H1 (cell line): ENCODE measurements around the gene HBQ1. TPM values are rescaled to one million over a fixed set of nuclear protein-coding genes. Genes with fewer than 3 reads are reported as not detected.

Source experiments
- CTCF ChIA-PET: fragments of 300-600 bp; sonication (Branson Sonifier 250); formaldehyde crosslinking; loops from one replicate; lab custom pipeline; 2021; ENCODE audit not compliant: partially characterized antibody; lab: Charles Lee
- POLR2A ChIA-PET: fragments of 300-600 bp; sonication (Branson Sonifier 250); formaldehyde crosslinking; loops from one replicate; lab custom pipeline; 2021; ENCODE audit warnings: inconsistent platforms; ENCODE audit not compliant: partially characterized antibody; lab: Charles Lee
- DNase-seq, 2 experiments: peaks; one replicate each; pipeline versions ENCODE4 v3.0.0 to v3.0.0-alpha.2; 2010 to 2022; ENCODE audit warnings: low spot score in 2 of 2, low read depth in 1 of 2, mixed read lengths in 1 of 2
- FAIRE-seq: peaks from 2 replicates; lab custom pipeline; 2011; peaks lifted over from hg19 to GRCh38; lab: Jason Lieb, UNC
- H2AFZ ChIP-seq: 2 replicates; pipeline ENCODE4 v1.8.1; 2012; ENCODE audit warnings: low read length, inconsistent platforms
- H2AK5ac ChIP-seq: 2 replicates; pipeline ENCODE4 v1.6.1; 2013; ENCODE audit warnings: low read depth, low read length
- H2BK120ac ChIP-seq: replicated peaks from 2 replicates; pipeline ENCODE3; 2013; ENCODE audit warnings: low read depth, low read length, inconsistent platforms
- H2BK12ac ChIP-seq: 2 replicates; pipeline ENCODE4 v1.6.1; 2013; ENCODE audit warnings: low read depth, low read length
- H2BK15ac ChIP-seq: 2 replicates; pipeline ENCODE4 v1.6.1; 2013; ENCODE audit warnings: low read length
- H2BK20ac ChIP-seq: 2 replicates; pipeline ENCODE4 v1.6.1; 2013; ENCODE audit warnings: low read length
- H2BK5ac ChIP-seq: 2 replicates; pipeline ENCODE4 v1.6.1; 2013; ENCODE audit warnings: low read depth, low read length
- H3K14ac ChIP-seq: 2 replicates; pipeline ENCODE4 v1.6.1; 2013; ENCODE audit warnings: inconsistent platforms; ENCODE audit not compliant: insufficient read length
- H3K18ac ChIP-seq: 2 replicates; pipeline ENCODE4 v1.6.1; 2013; ENCODE audit warnings: low read length; ENCODE audit errors: extremely low read depth
- H3K23ac ChIP-seq: 2 replicates; pipeline ENCODE4 v1.6.1; 2013; ENCODE audit warnings: inconsistent platforms; ENCODE audit not compliant: insufficient read length
- H3K23me2 ChIP-seq: 2 replicates; pipeline ENCODE4 v1.6.1; 2013; ENCODE audit warnings: low read depth, low read length
- H3K27ac ChIP-seq: 2 replicates; pipeline ENCODE4 v1.6.1; 2011; ENCODE audit warnings: low read depth, low read length, inconsistent platforms
- H3K27me3 ChIP-seq, 4 experiments: replicated peaks in 1 of 4; 1 replicate in 1 of 4; 2 replicates in 3 of 4; pipeline versions ENCODE4 v1.6.1 to v1.8.1; 2011 to 2013; ENCODE audit warnings: low read length in 3 of 4, mild to moderate bottlenecking in 3 of 4, inconsistent platforms in 2 of 4, mixed read lengths in 2 of 4, moderate library complexity in 1 of 4; ENCODE audit not compliant: control insufficient read depth in 3 of 4, insufficient read depth in 3 of 4; ENCODE audit errors: extremely low read depth in 1 of 4
- H3K36me3 ChIP-seq, 4 experiments: 2 replicates each; pipeline versions ENCODE4 v1.6.1 to v1.8.1; 2011 to 2013; ENCODE audit warnings: mild to moderate bottlenecking in 4 of 4, low read length in 3 of 4, moderate library complexity in 2 of 4, control low read depth in 1 of 4, inconsistent platforms in 1 of 4; ENCODE audit not compliant: insufficient read depth in 4 of 4, control insufficient read depth in 2 of 4
- H3K4ac ChIP-seq: replicated peaks from 2 replicates; pipeline ENCODE3; 2013; ENCODE audit warnings: low read length, low read depth, mixed read lengths, inconsistent platforms; ENCODE audit not compliant: insufficient read length
- H3K4me1 ChIP-seq, 4 experiments: replicated peaks in 1 of 4; 1 replicate in 1 of 4; 2 replicates in 3 of 4; pipeline versions ENCODE4 v1.6.1 to v1.8.1; 2011 to 2013; ENCODE audit warnings: low read length in 3 of 4, inconsistent platforms in 2 of 4, mixed read lengths in 1 of 4; ENCODE audit not compliant: insufficient read depth in 4 of 4, control insufficient read depth in 3 of 4
- H3K4me2 ChIP-seq, 2 experiments: 2 replicates each; pipeline versions ENCODE4 v1.6.1 to v1.8.1; 2011 to 2013; ENCODE audit warnings: low read depth in 2 of 2, low read length in 2 of 2, control low read depth in 1 of 2, inconsistent platforms in 1 of 2, mild to moderate bottlenecking in 1 of 2; ENCODE audit not compliant: insufficient read depth in 1 of 2
- H3K4me3 ChIP-seq, 4 experiments: fragments of 200-600, 300-600 bp in 1 of 4; sonication (generic), shearing (Covaris generic), sonication (Bioruptor Twin) in 1 of 4; 2 replicates each; pipeline versions ENCODE4 v1.5.1 to v1.8.1; 2011 to 2016; ENCODE audit warnings: low read length in 4 of 4, low read depth in 3 of 4, control low read depth in 2 of 4, inconsistent platforms in 2 of 4, mild to moderate bottlenecking in 2 of 4, mixed read lengths in 1 of 4, moderate library complexity in 1 of 4; ENCODE audit not compliant: insufficient read depth in 2 of 4; ENCODE audit errors: extremely low read depth in 1 of 4
- H3K56ac ChIP-seq: replicated peaks from 2 replicates; pipeline ENCODE3; 2013; ENCODE audit warnings: low read depth, mild to moderate bottlenecking, mixed read lengths, low read length, inconsistent platforms; ENCODE audit not compliant: insufficient read length
- H3K79me1 ChIP-seq: 2 replicates; pipeline ENCODE4 v1.6.1; 2013; ENCODE audit warnings: low read depth, low read length, control low read depth
- H3K79me2 ChIP-seq, 2 experiments: 2 replicates each; pipeline versions ENCODE4 v1.6.1 to v1.8.1; 2012 to 2013; ENCODE audit warnings: low read length in 2 of 2, mild to moderate bottlenecking in 2 of 2, inconsistent platforms in 1 of 2; ENCODE audit not compliant: insufficient read depth in 2 of 2, control insufficient read depth in 1 of 2
- H3K9ac ChIP-seq, 4 experiments: replicated peaks in 1 of 4; 1 replicate in 1 of 4; 2 replicates in 3 of 4; pipeline versions ENCODE4 v1.6.1 to v1.8.1; 2011 to 2013; ENCODE audit warnings: low read depth in 3 of 4, low read length in 3 of 4, control low read depth in 2 of 4, mild to moderate bottlenecking in 2 of 4, moderate library complexity in 2 of 4, inconsistent platforms in 1 of 4; ENCODE audit errors: extremely low read depth in 1 of 4
- H3K9me3 ChIP-seq, 2 experiments: 2 replicates each; pipeline versions ENCODE4 v1.6.1 to v1.8.1; 2012 to 2013; ENCODE audit warnings: mild to moderate bottlenecking in 2 of 2, moderate library complexity in 2 of 2, control low read depth in 1 of 2, inconsistent platforms in 1 of 2, low read depth in 1 of 2, low read length in 1 of 2, mixed read lengths in 1 of 2; ENCODE audit not compliant: insufficient read depth in 2 of 2
- H4K20me1 ChIP-seq, 2 experiments: replicated peaks in 1 of 2; 2 replicates each; pipeline versions ENCODE3 to v1.8.1; 2011 to 2013; ENCODE audit warnings: inconsistent platforms in 2 of 2, low read length in 2 of 2, mild to moderate bottlenecking in 1 of 2; ENCODE audit not compliant: insufficient read depth in 2 of 2, control insufficient read depth in 1 of 2
- H4K5ac ChIP-seq: 2 replicates; pipeline ENCODE4 v1.6.1; 2013; ENCODE audit warnings: low read length, low read depth, mixed read lengths, inconsistent platforms; ENCODE audit not compliant: insufficient read length
- H4K8ac ChIP-seq: 2 replicates; pipeline ENCODE4 v1.8.0; 2013; ENCODE audit warnings: mild to moderate bottlenecking, moderate library complexity, low read length, inconsistent platforms; ENCODE audit not compliant: insufficient read depth; ENCODE audit errors: extremely low read depth
- H4K91ac ChIP-seq: replicated peaks from 2 replicates; pipeline ENCODE3; 2013; ENCODE audit warnings: low read length, mixed read lengths, inconsistent platforms; ENCODE audit not compliant: insufficient read length
- ATF3 ChIP-seq: IDR thresholded peaks from 2 replicates; pipeline ENCODE4 v1.6.1; 2011; ENCODE audit warnings: low read depth, mild to moderate bottlenecking, low read length; ENCODE audit not compliant: insufficient read depth
- BCL11A ChIP-seq, 2 experiments: IDR thresholded peaks; one replicate each; pipeline ENCODE4 v1.6.1; 2011; ENCODE audit warnings: low read depth in 2 of 2, low read length in 2 of 2, mild to moderate bottlenecking in 2 of 2
- KDM4A ChIP-seq: IDR thresholded peaks from one replicate; pipeline ENCODE4 v1.7.1; 2012; ENCODE audit warnings: low read depth, mild to moderate bottlenecking, moderate library complexity, low read length, inconsistent platforms; ENCODE audit not compliant: severe bottlenecking
- RAD21 ChIP-seq, 2 experiments: IDR thresholded peaks in 1 of 2; conservative IDR thresholded peaks in 1 of 2; 2 replicates each; pipeline ENCODE4 v1.6.1; 2011; ENCODE audit warnings: low read depth in 2 of 2, low read length in 2 of 2, improper control_type of control experiment in 1 of 2, inconsistent platforms in 1 of 2, mild to moderate bottlenecking in 1 of 2, moderate library complexity in 1 of 2
- RXRA ChIP-seq: IDR thresholded peaks from 2 replicates; pipeline ENCODE4 v1.6.1; 2011; ENCODE audit warnings: low read depth, mild to moderate bottlenecking, low read length, moderate library complexity; ENCODE audit not compliant: insufficient read depth
- SIRT6 ChIP-seq: IDR thresholded peaks from one replicate; pipeline ENCODE4 v1.7.1; 2012; ENCODE audit warnings: low read length, inconsistent platforms
- SIX5 ChIP-seq: IDR thresholded peaks from 2 replicates; pipeline ENCODE4 v1.6.1; 2011; ENCODE audit warnings: mild to moderate bottlenecking, low read depth, low read length
- TAF1 ChIP-seq: IDR thresholded peaks from 2 replicates; pipeline ENCODE4 v1.6.1; 2011; ENCODE audit warnings: mild to moderate bottlenecking, low read depth, low read length
- TBP ChIP-seq: IDR thresholded peaks from 2 replicates; pipeline ENCODE4 v1.6.1; 2011; ENCODE audit warnings: low read depth, low read length, improper control_type of control experiment
- TCF12 ChIP-seq: IDR thresholded peaks from 2 replicates; pipeline ENCODE4 v1.6.1; 2011; ENCODE audit warnings: low read depth, mild to moderate bottlenecking, low read length
- WGBS, 2 experiments: shearing (Covaris generic) in 1 of 2; methylation state at CpG; one replicate each; pipeline versions ENCODE4 v1.1.6 to v1.1.7; 2013 to 2015; ENCODE audit warnings: low lambda C conversion rate in 2 of 2, mixed read lengths in 2 of 2, inconsistent platforms in 1 of 2, low coverage in 1 of 2, missing lambda C conversion rate in 1 of 2; ENCODE audit not compliant: insufficient replicate concordance in 2 of 2, insufficient coverage in 1 of 2, insufficient read length in 1 of 2; ENCODE audit errors: extremely low coverage in 1 of 2, missing lambda C conversion rate in 1 of 2; 5-methylcytosine and 5-hydroxymethylcytosine counted together
- long read RNA-seq, 2 experiments: library from RNA in 1 of 2; library from capped mRNA in 1 of 2; stranded (forward); transcript quantifications; one replicate each; pipeline ENCODE4 v2.0.0, GENCODE V29; 2021; ENCODE audit warnings: inconsistent platforms in 1 of 2
- polyA minus RNA-seq, 3 experiments: library from RNA; depleted of rRNA, polyadenylated mRNA; stranded (reverse); fragments of >200 nt; gene quantifications; 1 replicate in 2 of 3; 2 replicates in 1 of 3; pipeline ENCODE4 v1.2.3, GENCODE V29; 2011
- polyA plus RNA-seq, 7 experiments: library from polyadenylated mRNA; depleted of rRNA in 3 of 7; stranded (reverse) in 5 of 7; unstranded in 2 of 7; fragments of >200 nt in 5 of 7; fragments of 200-250 nt in 2 of 7; gene quantifications; 1 replicate in 5 of 7; 2 replicates in 1 of 7; 4 replicates in 1 of 7; pipeline versions ENCODE4 v1.2.1 to v1.2.3, GENCODE V29; 2011 to 2013; ENCODE audit warnings: missing spikeins in 2 of 7, mixed read lengths in 2 of 7
- total RNA-seq: library from RNA; stranded (reverse); fragmentation: NEBNext Ultra II Directional; extraction: Animal tissue kit (Norgen Biotek cat#: 25700); gene quantifications from 2 replicates; pipeline ENCODE4 v1.2.1, GENCODE V29; 2021

HBQ1 gene
- total RNA-seq: 1.4 and 2.9 TPM in 2 replicates
- polyA plus RNA-seq (2011; rRNA removed): 17.1 and 24.6 TPM in 2 replicates
- polyA plus RNA-seq (2011; cell fraction: cytosol; rRNA removed): 8.1 TPM
- 10.5 TPM for polyA plus RNA-seq (2011; cell fraction: nucleus; rRNA removed)
- 1.9 to 5.8 TPM (median 2.9 TPM) in 4 replicates for polyA plus RNA-seq (2012, experiment 1 of 2)
- polyA plus RNA-seq (2012, experiment 2 of 2): 6.6 TPM
- 5.8 TPM for polyA plus RNA-seq (2013, experiment 1 of 2)
- 6.4 TPM for polyA plus RNA-seq (2013, experiment 2 of 2)
- 0.47 TPM in 1 of 2 replicates, not detected in the other for polyA minus RNA-seq (2011; rRNA and poly(A)+ RNA removed)
- not detected for polyA minus RNA-seq (2011; cell fraction: cytosol; rRNA and poly(A)+ RNA removed)
- polyA minus RNA-seq (2011; cell fraction: nucleus; rRNA and poly(A)+ RNA removed): 1.6 TPM
- long read RNA-seq, experiment 1: 0 reads
- long read RNA-seq, experiment 2: 0 reads

DNA sequence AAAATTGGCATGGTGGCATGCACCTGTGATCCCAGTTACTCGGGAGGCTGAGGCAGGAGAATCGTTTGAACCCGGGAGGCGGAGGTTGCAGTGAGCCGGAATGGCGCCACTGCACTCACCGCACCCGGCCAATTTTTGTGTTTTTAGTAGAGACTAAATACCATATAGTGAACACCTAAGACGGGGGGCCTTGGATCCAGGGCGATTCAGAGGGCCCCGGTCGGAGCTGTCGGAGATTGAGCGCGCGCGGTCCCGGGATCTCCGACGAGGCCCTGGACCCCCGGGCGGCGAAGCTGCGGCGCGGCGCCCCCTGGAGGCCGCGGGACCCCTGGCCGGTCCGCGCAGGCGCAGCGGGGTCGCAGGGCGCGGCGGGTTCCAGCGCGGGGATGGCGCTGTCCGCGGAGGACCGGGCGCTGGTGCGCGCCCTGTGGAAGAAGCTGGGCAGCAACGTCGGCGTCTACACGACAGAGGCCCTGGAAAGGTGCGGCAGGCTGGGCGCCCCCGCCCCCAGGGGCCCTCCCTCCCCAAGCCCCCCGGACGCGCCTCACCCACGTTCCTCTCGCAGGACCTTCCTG is at the start of gene HBQ1:
TSS of gene HBQ1 (plus strand) at position 359 of the 575 bp plus-strand sequence. CDS start at position 387, 28 bp downstream.
- H3K18ac ChIP-seq: peak within 1 kb of the TSS; percentile 32
- no peak within 1 kb of the TSS for H3K14ac ChIP-seq
- H3K23ac ChIP-seq: no peak within 1 kb of the TSS
- H2BK120ac ChIP-seq: no peak within 1 kb of the TSS
- H2BK5ac ChIP-seq: no peak within 1 kb of the TSS
- FAIRE-seq (no peak), DNase-seq (peak in 1 of 2 experiments; percentile 84)
- H3K9ac ChIP-seq: no peak within 1 kb of the TSS
- H3K56ac ChIP-seq: no peak within 1 kb of the TSS
- peak within 1 kb of the TSS; percentile 91 for H4K8ac ChIP-seq
- H3K27me3 ChIP-seq: peaks cover 39 to 55% (median 50%) of the 10 kb centered on the region in 4 experiments
- no peak within 1 kb of the TSS for H3K27ac ChIP-seq
- H2BK15ac ChIP-seq: no peak within 1 kb of the TSS
- POLR2A ChIA-PET: interaction anchor here (0.6 to 2.9 kb wide), 10 partner anchors 9 to 182 kb away, joined by 3 to 29 read pairs (median 3); partner anchors contain the start of genes HBM and NPRL3
- no peak within 1 kb of the TSS for H2BK12ac ChIP-seq
- no peak within 1 kb of the TSS for H2BK20ac ChIP-seq
- no peak within 1 kb of the TSS for H4K5ac ChIP-seq
- peaks cover 0 to 5% (median 3%) of the 10 kb centered on the region in 4 experiments; a peak in 5 of 7 replicates for H3K4me1 ChIP-seq
- peak within 1 kb of the TSS; percentile 55 to 83 for H3K4me2 ChIP-seq
- H2AFZ ChIP-seq: no peak within 1 kb of the TSS
- H3K4me3 ChIP-seq: peak within 1 kb of the TSS; percentile 10 to 58 (median 20); a peak in 6 of 8 replicates
- no peaks in the 10 kb centered on the region for H3K79me1 ChIP-seq
- 27% methylated on average over 31 of the region's 59 CpGs; no CpG with 5 or more reads in 1 of the 2 experiments for WGBS, 2 experiments
- H3K79me2 ChIP-seq: no peaks in the 10 kb centered on the region
- H4K91ac ChIP-seq: peak within 1 kb of the TSS; percentile 89
- H3K23me2 ChIP-seq: peaks cover 9% of the 10 kb centered on the region; the same call in 1 of the 2 replicates
- no peaks in the 10 kb centered on the region for H3K9me3 ChIP-seq
- H4K20me1 ChIP-seq: peaks cover 11 to 16% of the 10 kb centered on the region in 2 experiments
- H2AK5ac ChIP-seq: no peak within 1 kb of the TSS
- H3K4ac ChIP-seq: no peak within 1 kb of the TSS
- CTCF ChIA-PET: interaction anchor here (0.6 to 4.3 kb wide), 14 partner anchors 9 to 247 kb away, joined by 3 to 41 read pairs (median 4); no protein-coding TSS in a partner anchor
- H3K36me3 ChIP-seq: peaks cover 0 to 2% (median 0%) of the 10 kb centered on the region in 4 experiments; a peak in 1 of 8 replicates
- TF ChIP-seq TBP (no peak), RAD21 (IDR thresholded peaks at IDR 0.05 in 1 of 2, conservative IDR thresholded peaks at IDR 0.05 in 1 of 2; ENCODE audit: low read depth in 2 of 2, low read length in 2 of 2) (peak; percentile 15 to 63; a peak in 3 of 4 replicates), TCF12 (no peak), KDM4A (peak; percentile 16), ATF3 (no peak), SIX5 (no peak), SIRT6 (no peak), RXRA (no peak), BCL11A (IDR thresholded peaks at IDR 0.05; ENCODE audit: low read depth in 2 of 2, low read length in 2 of 2) (no peak), TAF1 (no peak)
